Panc1 (cell line): ENCODE results near the gene CHST9.

ENCODE experiments used
- CTCF ChIP-seq: fragments of 450-650 bp; IDR thresholded peaks from 2 replicates; pipeline ENCODE4 v1.5.1; 2017; ENCODE audit warnings: mild to moderate bottlenecking
- POLR2AphosphoS5 ChIP-seq: IDR thresholded peaks from 2 replicates; pipeline ENCODE4 v1.6.1; 2012; ENCODE audit warnings: mild to moderate bottlenecking, low read depth, low read length, moderate library complexity
- REST ChIP-seq, 2 experiments: IDR thresholded peaks; 2 replicates each; pipeline ENCODE4 v1.6.1; 2011 to 2012; ENCODE audit warnings: low read depth in 2 of 2, control low read depth in 1 of 2, low read length in 1 of 2, mild to moderate bottlenecking in 1 of 2, moderate library complexity in 1 of 2; ENCODE audit not compliant: insufficient read depth in 1 of 2

- TF ChIP-seq CTCF (no peak), POLR2AphosphoS5 (no peak), REST (IDR thresholded peaks at IDR 0.05; ENCODE audit: insufficient read depth in 1 of 2, low read depth in 2 of 2, low read length in 1 of 2) (no peak)
These were observed 9.9 kb downstream of the CHST9 start for GRCh38 chr18:27175245-27175644.
